ENCODE measurements around the gene EIF4E2.
A peak's percentile ranks its signal among the peaks of the same experiment; 100 is the strongest.
"Not testable (repeated sequence)": the region's sequence is repeated elsewhere in the genome, so short reads cannot be mapped to it uniquely, and the experiment has no call there.

EIF4E2 gene

DNA sequence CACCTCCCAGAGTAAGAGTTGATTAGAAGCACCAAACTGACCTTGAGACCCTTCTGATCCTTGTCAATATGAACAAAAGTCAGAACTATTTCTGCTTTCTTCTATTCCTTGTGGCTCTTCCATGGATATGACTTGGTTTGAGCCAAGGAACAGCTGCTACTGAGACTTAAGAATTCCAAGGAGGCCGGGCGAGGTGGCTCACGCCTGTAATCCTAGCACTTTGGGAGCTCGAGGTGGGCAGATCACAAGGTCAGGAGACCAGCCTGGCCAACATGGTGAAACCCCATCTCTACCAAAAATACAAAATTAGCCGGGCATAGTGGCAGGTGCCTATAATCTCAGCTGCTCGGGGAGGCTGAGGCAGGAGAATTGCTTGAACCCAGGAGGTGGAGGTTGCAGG is 20.0 kb downstream of the EIF4E2 start:
- not testable (repeated sequence) for DNase-seq

DNA sequence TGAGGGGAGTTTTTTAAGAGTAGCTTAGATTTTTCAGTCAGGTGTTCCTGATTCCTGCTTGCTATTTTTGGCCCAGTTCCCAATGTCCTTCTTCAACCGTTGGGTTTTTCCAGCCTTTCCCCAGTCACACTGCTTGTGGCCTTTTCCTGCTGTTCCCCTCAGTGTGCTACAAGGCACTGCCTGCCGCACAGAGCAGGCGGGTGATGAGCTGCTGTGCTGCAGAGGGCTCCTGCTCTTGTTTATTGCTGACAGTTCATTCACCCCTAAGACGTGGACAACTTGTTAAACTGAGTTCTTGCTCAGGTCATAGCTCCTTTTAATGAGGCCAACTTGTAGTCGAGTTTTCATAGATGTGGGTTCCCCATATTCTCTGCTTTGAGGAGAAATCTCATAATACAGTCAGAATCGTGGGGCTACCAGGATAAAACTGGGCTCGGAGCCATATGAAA is 20.6 kb downstream of the EIF4E2 start:
- no peak for DNase-seq

DNA sequence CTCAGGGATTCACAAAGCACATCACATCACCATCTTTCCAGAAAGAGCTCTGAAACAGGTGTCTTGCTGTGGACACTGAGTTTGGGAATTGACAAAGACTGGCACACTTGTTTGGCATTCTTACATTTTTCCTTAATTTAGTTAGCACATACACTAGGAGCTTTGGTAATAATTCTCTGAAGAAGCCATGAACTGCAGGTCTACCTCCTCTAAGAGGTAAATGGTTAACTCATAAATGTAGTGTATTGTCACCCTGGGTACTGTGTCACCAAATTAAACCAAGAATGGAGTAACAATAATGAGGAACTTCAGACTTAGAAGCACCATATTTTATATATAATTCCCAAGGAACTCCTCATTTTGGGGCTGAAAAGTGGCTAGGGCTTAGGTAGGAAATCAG is 22.6 kb downstream of the EIF4E2 start:
- DNase-seq: no peak

GRCh38 chr2:232573771-232574435 is 23.4 kb downstream of the EIF4E2 start:
- DNase-seq: no peak

- DNase-seq: peak; percentile 10
These were observed 24.4 kb downstream of the EIF4E2 start for GRCh38 chr2:232574674-232575403.

DNA sequence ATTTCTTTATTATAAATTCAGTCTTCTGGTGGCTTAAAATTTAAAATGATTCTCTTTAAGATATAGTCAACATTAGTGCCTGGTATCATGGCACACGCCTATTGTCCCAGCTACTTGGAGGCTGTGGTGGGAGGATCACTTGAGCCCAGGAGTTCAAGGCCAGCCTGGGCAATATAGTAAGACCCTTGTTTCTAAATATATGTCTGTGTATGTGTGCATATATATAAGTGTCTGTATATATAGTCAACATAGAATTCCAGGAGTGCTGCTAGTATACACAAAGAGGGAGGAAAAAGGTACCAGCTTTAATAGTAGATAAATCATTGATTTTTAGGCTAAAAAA is 24.9 kb downstream of the EIF4E2 start:
- no peak for DNase-seq

GRCh38 chr2:232576995-232577394 is 26.5 kb downstream of the EIF4E2 start:
- peak; percentile 56 for DNase-seq

- no peak for DNase-seq
These were observed 27.4 kb downstream of the EIF4E2 start for GRCh38 chr2:232577841-232578240.

GRCh38 chr2:232578626-232579025 is 28.1 kb downstream of the EIF4E2 start:
- no peak for DNase-seq

DNA sequence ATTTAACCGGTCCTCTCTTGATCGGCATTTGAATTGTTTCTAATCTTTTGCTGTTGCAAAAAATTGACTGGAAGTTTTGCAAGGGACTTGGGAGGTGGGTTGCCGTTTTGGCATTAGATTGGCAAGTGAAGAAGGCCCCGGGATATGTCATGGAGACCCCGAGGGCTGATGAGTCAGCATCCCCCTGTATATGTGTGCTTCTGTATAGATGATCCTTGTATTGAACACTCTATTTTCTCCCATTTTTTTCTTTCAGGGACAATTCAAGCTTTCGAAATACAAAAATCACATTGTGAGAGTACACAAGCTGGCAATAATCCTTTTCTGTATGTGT is 30.1 kb downstream of the EIF4E2 start:
- DNase-seq: no peak

GRCh38 chr2:232581725-232582124 is 31.2 kb downstream of the EIF4E2 start:
- no peak for DNase-seq

GRCh38 chr2:232584238-232584637 is 33.7 kb downstream of the EIF4E2 start:
- DNase-seq: no peak

- DNase-seq: no peak
These were observed 36.5 kb downstream of the EIF4E2 start for GRCh38 chr2:232586943-232587505.

DNA sequence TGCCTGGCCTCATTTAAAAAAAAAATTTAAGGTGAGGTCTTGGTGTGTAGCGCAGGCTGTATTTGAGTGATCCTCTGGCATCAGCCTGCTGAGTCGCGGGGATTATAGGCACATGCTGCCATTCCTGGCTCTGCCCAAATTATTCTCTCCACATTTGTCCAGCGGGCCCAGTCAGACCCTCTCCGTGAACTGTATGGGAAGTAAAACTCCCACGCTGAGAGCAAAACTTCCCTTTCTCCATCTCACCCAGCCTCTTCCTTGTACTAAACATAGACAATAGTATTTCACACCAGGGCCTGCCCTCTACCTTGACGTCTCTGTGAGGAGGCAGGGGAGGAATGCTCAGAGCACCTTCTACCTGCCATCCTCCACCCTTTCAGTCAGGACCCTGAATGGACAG is 37.0 kb downstream of the EIF4E2 start:
- no peak for DNase-seq

DNA sequence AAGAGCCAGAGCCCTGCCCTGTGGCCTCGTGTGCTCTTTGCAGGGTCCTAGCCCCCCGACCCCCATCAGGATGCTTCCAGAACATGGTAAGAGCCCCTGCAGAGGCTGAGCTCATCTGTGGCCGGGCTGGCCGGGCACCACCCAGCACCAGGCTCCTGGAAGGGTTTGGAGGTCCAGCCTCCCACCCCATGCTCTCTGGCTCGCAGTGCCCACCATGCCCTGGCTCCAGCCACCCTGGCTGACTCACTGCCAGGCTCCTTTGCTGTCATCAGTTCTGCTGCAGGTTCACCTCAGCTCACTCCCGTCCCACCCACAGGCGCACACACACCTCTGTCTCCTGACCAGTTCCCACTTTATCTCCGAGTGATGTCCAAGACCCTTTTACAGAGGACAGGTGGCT is 37.5 kb downstream of the EIF4E2 start:
- no peak for DNase-seq

- DNase-seq: peak; percentile 72
These were observed 38.4 kb downstream of the EIF4E2 start for GRCh38 chr2:232588680-232589585.

GRCh38 chr2:232592772-232593395 is 42.4 kb downstream of the EIF4E2 start:
- DNase-seq: peak; percentile 50

- DNase-seq: no peak
These were observed 43.5 kb downstream of the EIF4E2 start for GRCh38 chr2:232593982-232594381.

DNA sequence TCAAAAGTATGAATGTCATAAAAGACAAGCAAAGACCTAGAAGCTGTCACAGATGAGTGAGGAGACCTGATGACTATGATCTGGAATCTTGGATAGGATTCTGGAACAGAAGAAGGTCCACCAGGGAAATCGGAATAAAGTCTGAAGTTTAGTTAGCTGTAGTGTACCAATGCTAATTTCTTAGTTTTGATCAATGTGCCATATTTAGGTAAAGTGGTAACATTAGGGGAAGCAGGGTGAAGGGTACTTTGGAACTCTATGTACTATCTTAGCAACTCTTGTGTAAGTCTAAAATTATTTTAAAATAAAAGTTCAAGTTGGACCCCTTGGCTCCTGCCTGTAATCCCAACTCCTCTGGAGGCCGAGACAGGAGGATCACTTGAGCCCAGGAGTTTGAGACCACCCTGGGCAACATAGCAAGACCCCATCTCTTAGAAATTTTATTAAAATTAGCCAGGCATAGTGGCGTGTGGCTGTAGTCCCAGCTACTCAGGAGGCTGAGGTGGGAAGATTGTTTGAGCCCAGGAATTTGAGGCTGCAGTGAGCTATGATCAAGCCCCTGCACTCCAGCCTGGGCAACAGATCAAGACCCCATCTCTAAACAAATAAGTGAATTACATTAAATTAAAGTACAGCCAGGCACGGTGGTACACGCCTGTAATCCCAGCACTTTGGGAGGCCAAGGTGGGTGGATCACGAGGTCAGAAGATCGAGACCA is 47.0 kb downstream of the EIF4E2 start:
- DNase-seq: no peak

- DNase-seq: no peak
These were observed 47.8 kb downstream of the EIF4E2 start for GRCh38 chr2:232598293-232598692.

DNA sequence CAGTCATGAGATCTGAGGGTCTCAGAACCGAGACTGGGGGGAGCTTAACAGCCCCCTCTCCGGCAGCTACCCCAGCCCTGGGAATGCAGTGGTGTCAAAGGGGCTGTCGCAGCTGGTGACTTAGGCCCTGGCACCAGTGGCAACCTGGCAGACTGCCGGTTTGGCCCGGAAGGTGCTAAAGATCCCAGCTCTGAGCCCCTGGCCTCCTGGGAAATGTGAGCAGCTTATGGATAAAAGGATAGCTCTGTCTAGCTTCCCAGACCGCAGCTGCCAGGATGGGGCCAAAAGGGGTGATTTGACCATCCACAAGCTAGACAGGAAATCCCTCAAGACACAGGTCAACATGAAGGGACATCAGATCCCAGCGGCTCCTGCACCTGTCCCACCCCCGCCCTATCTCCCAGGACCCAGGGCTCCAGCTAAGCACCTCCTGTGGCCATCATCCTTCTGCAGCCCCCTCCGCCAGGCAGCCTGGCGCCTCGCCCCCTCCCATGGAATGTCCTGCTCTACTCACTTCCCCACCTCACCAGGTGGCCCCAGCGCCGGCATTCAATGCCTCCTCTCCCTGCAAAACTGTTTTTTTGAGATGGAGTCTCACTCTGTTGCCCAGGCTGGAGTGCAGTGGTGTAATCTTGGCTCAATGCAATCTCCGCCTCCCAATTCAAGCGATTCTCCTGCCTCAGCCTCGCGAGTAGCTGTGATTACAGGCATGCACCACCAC is 49.7 kb downstream of the EIF4E2 start:
- no peak for DNase-seq

GRCh38 chr2:232603283-232603682 is 52.8 kb downstream of the EIF4E2 start:
- DNase-seq: no peak
